Smooth muscle cell (in vitro differentiated cells): Measurements from ENCODE around the gene ANGEL2. TPM values are rescaled to one million over a fixed set of nuclear protein-coding genes. Genes with fewer than 3 reads are reported as not detected.

Experiments
- DNase-seq: peaks from one replicate; lab custom pipeline; 2025; ENCODE audit not compliant: unreplicated experiment; lab: John Stamatoyannopoulos, UW
- H2AFZ ChIP-seq: fragments of 200-600 bp; sonication (generic); 2 replicates; pipeline ENCODE4 v1.6.0; 2016; ENCODE audit warnings: antibody characterized with exemption, low read depth, mild to moderate bottlenecking
- H3F3A ChIP-seq: fragments of 200-600 bp; sonication (generic); 2 replicates; pipeline ENCODE4 v1.6.0; 2017; ENCODE audit warnings: antibody characterized with exemption, low read depth
- H3K27ac ChIP-seq: fragments of 200-600 bp; sonication (generic); 2 replicates; pipeline ENCODE4 v1.5.1; 2016; ENCODE audit warnings: low read depth, mild to moderate bottlenecking
- H3K27me3 ChIP-seq: fragments of 200-600 bp; sonication (generic); 2 replicates; pipeline ENCODE4 v1.6.1; 2016; ENCODE audit warnings: low read depth, mild to moderate bottlenecking
- H3K36me3 ChIP-seq: fragments of 200-600 bp; sonication (generic); 2 replicates; pipeline ENCODE4 v1.5.1; 2016; ENCODE audit warnings: low read depth
- H3K4me1 ChIP-seq: fragments of 200-600 bp; sonication (generic); 2 replicates; pipeline ENCODE4 v1.5.1; 2016; ENCODE audit warnings: low read depth
- H3K4me2 ChIP-seq: fragments of 200-600 bp; sonication (generic); 2 replicates; pipeline ENCODE4 v1.6.0; 2016; ENCODE audit warnings: mild to moderate bottlenecking
- H3K4me3 ChIP-seq: fragments of 200-600 bp; sonication (generic); 2 replicates; pipeline ENCODE4 v1.5.1; 2016; ENCODE audit warnings: mild to moderate bottlenecking
- H3K79me2 ChIP-seq: fragments of 200-600 bp; sonication (generic); 2 replicates; pipeline ENCODE4 v1.6.0; 2016; ENCODE audit warnings: low read depth, mild to moderate bottlenecking
- H3K9ac ChIP-seq: fragments of 200-600 bp; sonication (generic); 2 replicates; pipeline ENCODE4 v1.6.0; 2016; ENCODE audit warnings: low read depth
- H3K9me3 ChIP-seq: fragments of 200-600 bp; sonication (generic); replicated peaks from 2 replicates; pipeline ENCODE4 v1.5.1; 2016; ENCODE audit warnings: low read depth
- H4K20me1 ChIP-seq: fragments of 200-600 bp; sonication (generic); 2 replicates; pipeline ENCODE4 v1.6.0; 2016; ENCODE audit warnings: low read depth
- WGBS: methylation state at CpG from one replicate; pipeline ENCODE4 v1.1.7; 2016; ENCODE audit warnings: low lambda C conversion rate; 5-methylcytosine and 5-hydroxymethylcytosine counted together
- polyA plus RNA-seq: library from polyadenylated mRNA; unstranded; fragments of >200 nt; fragmentation: Nextera tagmentation; extraction: Ambion mirVana; gene quantifications from 2 replicates; pipeline ENCODE4 v1.2.1, GENCODE V29; 2016
- total RNA-seq: library from RNA; depleted of rRNA; stranded (reverse); fragments of >200 nt; gene quantifications from 2 replicates; pipeline ENCODE4 v1.2.3, GENCODE V29; 2014
- TF ChIP-seq, protein P1 (sequence below): fragments of 200-600 bp; sonication (generic); IDR thresholded peaks from 2 replicates; pipeline ENCODE4 v1.5.1; 2017; ENCODE audit warnings: borderline replicate concordance, mild to moderate bottlenecking, antibody characterized with exemption; ENCODE audit not compliant: insufficient read depth, poor library complexity, severe bottlenecking

ANGEL2 gene
- total and polyA plus RNA-seq, 2 experiments from 2014 or later, result 13.1 to 29.7 TPM

DNA sequence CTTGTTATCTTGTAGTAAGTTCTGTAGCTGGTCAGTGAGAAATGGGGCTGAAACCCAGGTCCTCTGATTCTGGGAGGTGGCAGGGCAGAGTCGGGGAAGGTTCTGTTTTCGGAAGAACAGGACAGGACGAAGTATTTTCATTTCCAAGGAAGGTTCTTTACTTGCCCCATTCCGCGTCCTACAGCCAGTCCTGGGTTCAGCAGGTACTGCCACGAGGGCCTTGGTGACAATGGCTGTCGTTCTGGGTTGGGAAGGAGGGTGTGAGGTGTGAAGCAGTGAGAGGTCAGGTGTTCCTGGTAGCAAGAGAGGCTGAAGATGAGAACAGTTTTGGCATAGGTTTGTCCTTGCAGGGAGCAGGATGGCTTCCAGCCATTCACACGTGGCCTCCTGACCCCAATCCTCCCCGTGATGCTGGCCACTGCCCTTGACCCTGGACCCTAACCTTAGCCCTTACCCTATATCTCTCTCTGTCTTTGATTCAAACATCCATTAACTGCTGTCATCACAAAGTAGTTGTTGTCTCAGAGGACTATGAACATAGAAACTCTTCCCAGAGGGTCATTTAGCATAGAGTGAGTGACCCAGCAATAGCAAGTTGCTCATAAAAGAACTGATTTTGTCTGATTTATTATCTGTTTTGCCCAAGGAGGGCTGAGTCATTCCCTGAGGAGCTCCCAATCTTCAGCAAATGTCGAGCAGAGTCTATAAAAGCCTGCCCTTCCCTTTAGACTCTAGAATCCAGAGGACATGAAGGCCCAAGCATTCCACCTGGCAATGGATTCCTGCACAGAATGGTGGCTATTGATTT, 40.4 kb downstream of the ANGEL2 start:
- peaks cover 8% of the 10 kb centered on the region for H3K4me1 ChIP-seq
- DNase-seq, result no peak

DNA sequence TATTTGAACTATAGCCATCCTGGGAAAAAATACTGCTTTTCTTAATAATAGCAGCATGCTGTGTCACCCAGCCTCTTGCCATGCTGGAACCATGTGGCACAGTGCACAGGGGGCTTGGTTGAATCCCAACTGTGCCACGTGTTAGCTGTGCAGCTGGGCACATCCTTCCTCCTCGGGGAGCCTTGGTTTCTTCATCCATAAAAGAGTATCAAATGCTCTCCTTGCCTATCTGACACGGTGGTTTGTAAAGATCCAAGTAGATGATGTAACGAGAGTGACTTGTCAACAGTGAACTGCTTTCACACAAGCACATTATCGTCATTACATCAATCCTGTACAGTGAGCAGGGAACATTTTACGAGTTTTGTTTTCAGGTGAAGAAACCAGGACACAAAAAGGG, 41.0 kb downstream of the ANGEL2 start:
- Histone ChIP-seq H3K79me2 (no peaks in the 10 kb centered on the region), H3K9me3 (no peaks in the 10 kb centered on the region), H2AFZ (no peak overlapping the region), H3K4me2 (no peak overlapping the region), H3K27ac (no peak overlapping the region), H3K27me3 (no peaks in the 10 kb centered on the region), H3K9ac (no peak overlapping the region), H3F3A (no peaks in the 10 kb centered on the region), H4K20me1 (no peaks in the 10 kb centered on the region), H3K4me1 (peaks cover 2% of the 10 kb centered on the region), H3K36me3 (no peaks in the 10 kb centered on the region), H3K4me3 (no peak overlapping the region)
- 81% methylated on average over 6 of the region's 6 CpGs for WGBS
- TF ChIP-seq, protein P1, sequence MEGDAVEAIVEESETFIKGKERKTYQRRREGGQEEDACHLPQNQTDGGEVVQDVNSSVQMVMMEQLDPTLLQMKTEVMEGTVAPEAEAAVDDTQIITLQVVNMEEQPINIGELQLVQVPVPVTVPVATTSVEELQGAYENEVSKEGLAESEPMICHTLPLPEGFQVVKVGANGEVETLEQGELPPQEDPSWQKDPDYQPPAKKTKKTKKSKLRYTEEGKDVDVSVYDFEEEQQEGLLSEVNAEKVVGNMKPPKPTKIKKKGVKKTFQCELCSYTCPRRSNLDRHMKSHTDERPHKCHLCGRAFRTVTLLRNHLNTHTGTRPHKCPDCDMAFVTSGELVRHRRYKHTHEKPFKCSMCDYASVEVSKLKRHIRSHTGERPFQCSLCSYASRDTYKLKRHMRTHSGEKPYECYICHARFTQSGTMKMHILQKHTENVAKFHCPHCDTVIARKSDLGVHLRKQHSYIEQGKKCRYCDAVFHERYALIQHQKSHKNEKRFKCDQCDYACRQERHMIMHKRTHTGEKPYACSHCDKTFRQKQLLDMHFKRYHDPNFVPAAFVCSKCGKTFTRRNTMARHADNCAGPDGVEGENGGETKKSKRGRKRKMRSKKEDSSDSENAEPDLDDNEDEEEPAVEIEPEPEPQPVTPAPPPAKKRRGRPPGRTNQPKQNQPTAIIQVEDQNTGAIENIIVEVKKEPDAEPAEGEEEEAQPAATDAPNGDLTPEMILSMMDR, result no peak
- DNase-seq, result no peak

More for the DNA sequence above, 40.4 kb downstream of the ANGEL2 start:
- no peaks in the 10 kb centered on the region for H3K36me3 ChIP-seq
- no peak overlapping the region for H3K9ac ChIP-seq
- no peaks in the 10 kb centered on the region for H3K9me3 ChIP-seq
- no peak overlapping the region for H2AFZ ChIP-seq
- no peak overlapping the region for H3K27ac ChIP-seq
- no peak overlapping the region for H3K4me3 ChIP-seq
- 86% methylated on average over 10 of the region's 10 CpGs for WGBS
- H3K27me3 ChIP-seq, result no peaks in the 10 kb centered on the region
- no peaks in the 10 kb centered on the region for H3K79me2 ChIP-seq
- TF ChIP-seq, protein P1, result no peak
- H3K4me2 ChIP-seq, result no peak overlapping the region
- H4K20me1 ChIP-seq, result no peaks in the 10 kb centered on the region
- no peaks in the 10 kb centered on the region for H3F3A ChIP-seq

DNA sequence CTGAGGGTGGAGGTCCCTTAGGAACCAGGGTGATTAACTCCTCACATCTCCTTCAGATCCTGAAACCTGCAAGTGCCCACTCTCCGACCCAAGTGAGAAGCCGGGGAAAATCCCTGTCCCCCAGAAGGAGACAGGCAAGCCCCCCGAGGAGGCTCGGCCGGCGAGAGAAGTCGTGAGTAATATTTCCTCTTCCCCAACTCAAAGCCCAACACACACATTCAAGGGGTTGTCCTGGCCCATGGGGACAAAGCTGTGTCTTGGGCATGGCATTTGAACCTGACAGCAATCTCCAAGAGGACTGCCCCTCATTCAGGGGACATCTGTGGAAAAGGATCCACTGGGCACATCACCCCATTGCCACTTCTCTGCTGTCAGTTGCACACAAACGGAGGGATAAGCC, 41.8 kb downstream of the ANGEL2 start:
- 95% methylated on average over 8 of the region's 8 CpGs for WGBS

More for the DNA sequence above, 41.8 kb downstream of the ANGEL2 start:
- Histone ChIP-seq H3K4me3 (no peak overlapping the region), H3K9me3 (no peaks in the 10 kb centered on the region), H3K4me2 (no peak overlapping the region), H4K20me1 (no peaks in the 10 kb centered on the region), H3K27ac (no peak overlapping the region), H3K27me3 (no peaks in the 10 kb centered on the region), H3K4me1 (no peaks in the 10 kb centered on the region), H3K9ac (no peak overlapping the region), H2AFZ (no peak overlapping the region), H3K79me2 (no peaks in the 10 kb centered on the region), H3F3A (no peaks in the 10 kb centered on the region), H3K36me3 (no peaks in the 10 kb centered on the region)
- DNase-seq, result no peak
- TF ChIP-seq, protein P1, result no peak
